T-helper 2 cell treated with Interferon-gamma antibody and Interleukin-4, amounts not matched to agents 100 ng/mL and 5 ng/mL, for 36 hours (primary cell): ENCODE measurements around the gene PLXNB3. TPM values are rescaled to one million over a fixed set of nuclear protein-coding genes. Genes with fewer than 3 reads are reported as not detected.

Experiments
- intact Hi-C: fragments of 100-400 bp; cut with micrococcal nuclease; formaldehyde crosslinking; loops from one replicate; pipeline ENCODE4 v1.15.1; 2023
- total RNA-seq: library from RNA; stranded (reverse); gene quantifications from 2 replicates; pipeline ENCODE4 v1.2.3, GENCODE V29; 2022

Gene PLXNB3
- total RNA-seq, 1 donor from 2014 or later, result 1.2 TPM

- intact Hi-C loops, result no loop called here
These were observed 13.8 kb upstream of the PLXNB3 start for GRCh38 chrX:153750127-153750774.

DNA sequence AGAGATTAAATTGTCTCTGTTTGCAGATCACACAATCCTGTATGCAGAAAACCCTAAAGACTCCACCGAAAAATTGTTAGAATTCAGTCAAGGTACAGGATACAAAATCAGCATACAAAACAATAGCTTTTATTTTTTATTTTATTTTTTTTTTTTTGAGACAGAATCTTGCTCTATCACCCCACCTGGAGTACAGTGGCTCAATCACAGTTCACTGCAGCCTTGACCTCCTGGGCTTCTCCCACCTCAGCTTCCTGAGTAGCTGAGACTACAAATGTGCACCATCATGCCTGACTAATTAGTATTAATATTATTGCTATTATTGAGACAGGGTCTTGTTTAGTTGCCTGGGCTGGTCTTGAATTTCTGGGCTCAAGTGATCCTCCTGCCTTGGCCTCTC lies 8.9 kb upstream of the PLXNB3 start:
- intact Hi-C loops, result no loop called here

GRCh38 chrX:153761863-153762262 lies 2.2 kb upstream of the PLXNB3 start:
- intact Hi-C loops, result no loop called here

DNA sequence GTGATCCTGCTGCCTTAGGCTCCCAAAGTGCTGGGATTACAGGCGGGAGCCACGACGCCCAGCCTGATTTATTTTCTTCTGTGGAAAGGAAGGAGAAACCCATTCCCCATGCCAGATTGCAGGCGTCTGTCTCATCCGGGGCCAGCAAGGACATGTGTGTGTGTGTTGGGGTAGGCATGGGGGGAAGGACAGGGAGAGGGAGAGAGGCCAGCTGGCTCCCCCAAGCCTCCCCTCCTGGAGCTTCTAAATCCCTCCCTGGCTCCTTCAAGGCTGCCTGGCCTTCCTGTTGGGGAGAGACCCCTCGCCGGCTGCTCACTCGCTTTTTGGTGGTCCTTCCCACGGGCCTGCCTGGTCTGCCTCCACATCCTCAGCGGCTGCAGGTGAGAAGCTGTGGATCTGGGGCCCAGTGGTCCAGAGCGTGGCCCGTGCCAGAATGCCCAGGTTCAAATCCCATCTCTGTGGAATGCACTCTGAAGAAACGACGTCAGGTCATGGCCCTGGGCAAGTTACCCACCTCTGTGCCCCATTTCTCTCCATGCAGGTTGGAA lies 1.3 kb upstream of the PLXNB3 start:
- intact Hi-C loops, result no loop called here

DNA sequence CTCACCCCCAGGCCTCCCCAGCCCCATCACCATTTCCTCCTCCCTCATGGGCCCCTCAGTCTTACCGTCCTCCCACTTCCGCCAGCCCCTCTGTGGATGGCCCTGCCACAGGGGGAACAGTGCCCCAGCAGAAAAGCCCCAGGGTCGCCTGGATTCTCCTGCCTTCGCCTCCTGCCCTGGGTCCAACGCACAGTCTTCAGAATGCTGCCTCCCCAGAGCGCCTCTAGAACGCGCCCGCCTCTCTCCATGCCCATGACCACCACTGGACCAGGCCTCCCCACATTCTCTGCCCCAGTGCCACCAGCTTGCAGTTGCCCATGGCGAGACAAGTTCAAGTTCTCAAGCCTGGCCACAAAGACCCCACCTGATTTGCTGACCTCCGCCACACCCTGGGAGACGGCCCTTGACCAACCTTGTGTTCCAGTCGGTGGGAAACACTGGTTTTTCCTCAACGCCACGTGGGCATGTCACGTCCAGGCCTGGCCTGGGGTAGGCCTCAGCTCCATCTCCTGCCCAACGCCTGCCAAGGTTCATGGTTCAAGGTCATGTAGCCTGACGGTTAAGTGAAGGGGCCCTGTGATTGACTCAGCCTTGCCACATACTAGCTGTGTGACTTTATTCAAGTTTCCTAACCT lies 634 bp upstream of the PLXNB3 start:
- intact Hi-C loops, result no loop called here

DNA sequence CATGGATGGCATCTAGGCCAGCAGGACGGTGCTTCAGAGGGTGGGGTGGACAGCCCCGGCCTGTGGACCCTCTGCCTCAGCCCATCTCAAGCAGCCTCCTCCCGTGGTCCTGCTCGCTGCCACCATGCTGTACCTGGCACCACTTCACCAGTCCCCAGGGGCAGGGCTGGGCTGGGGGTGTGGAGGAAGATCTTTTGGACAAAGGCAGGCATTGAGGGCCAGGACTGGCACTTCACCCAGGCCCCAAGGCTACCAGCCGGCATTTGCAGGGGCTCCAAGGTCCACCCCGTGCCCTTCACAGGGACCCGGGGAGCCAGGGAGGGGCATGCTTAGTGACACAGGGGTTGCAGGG lies 713 bp downstream of the PLXNB3 start:
- intact Hi-C loops, result loop anchor here (1.0 kb wide), 2 partner anchors 183 to 189 kb away; no protein-coding TSS in a partner anchor

- intact Hi-C loops, result no loop called here
These were observed 1.4 kb downstream of the PLXNB3 start for GRCh38 chrX:153765138-153766079.

GRCh38 chrX:153766098-153766817 lies 2.2 kb downstream of the PLXNB3 start:
- intact Hi-C loops, result no loop called here

DNA sequence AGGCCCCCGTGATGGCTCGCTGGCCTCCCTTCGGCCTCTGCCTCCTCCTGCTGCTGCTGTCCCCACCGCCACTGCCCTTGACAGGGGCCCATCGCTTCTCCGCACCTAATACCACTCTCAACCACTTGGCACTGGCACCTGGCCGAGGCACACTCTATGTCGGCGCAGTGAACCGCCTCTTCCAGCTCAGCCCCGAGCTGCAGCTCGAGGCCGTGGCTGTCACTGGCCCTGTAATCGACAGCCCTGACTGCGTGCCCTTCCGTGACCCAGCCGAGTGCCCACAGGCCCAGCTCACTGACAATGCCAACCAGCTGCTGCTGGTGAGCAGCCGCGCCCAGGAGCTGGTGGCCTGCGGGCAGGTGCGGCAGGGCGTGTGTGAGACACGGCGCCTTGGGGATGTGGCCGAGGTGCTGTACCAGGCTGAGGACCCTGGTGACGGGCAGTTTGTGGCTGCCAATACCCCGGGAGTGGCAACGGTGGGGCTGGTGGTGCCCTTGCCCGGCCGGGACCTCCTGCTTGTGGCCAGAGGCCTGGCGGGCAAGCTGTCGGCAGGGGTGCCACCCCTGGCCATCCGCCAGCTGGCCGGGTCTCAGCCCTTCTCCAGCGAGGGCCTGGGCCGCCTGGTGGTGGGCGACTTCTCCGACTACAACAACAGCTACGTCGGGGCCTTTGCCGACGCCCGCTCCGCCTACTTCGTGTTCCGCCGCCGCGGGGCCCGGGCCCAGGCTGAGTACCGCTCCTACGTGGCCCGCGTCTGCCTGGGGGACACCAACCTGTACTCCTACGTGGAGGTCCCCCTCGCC lies 3.0 kb downstream of the PLXNB3 start:
- intact Hi-C loops, result no loop called here

GRCh38 chrX:153767674-153768055 lies 3.6 kb downstream of the PLXNB3 start:
- intact Hi-C loops, result no loop called here

DNA sequence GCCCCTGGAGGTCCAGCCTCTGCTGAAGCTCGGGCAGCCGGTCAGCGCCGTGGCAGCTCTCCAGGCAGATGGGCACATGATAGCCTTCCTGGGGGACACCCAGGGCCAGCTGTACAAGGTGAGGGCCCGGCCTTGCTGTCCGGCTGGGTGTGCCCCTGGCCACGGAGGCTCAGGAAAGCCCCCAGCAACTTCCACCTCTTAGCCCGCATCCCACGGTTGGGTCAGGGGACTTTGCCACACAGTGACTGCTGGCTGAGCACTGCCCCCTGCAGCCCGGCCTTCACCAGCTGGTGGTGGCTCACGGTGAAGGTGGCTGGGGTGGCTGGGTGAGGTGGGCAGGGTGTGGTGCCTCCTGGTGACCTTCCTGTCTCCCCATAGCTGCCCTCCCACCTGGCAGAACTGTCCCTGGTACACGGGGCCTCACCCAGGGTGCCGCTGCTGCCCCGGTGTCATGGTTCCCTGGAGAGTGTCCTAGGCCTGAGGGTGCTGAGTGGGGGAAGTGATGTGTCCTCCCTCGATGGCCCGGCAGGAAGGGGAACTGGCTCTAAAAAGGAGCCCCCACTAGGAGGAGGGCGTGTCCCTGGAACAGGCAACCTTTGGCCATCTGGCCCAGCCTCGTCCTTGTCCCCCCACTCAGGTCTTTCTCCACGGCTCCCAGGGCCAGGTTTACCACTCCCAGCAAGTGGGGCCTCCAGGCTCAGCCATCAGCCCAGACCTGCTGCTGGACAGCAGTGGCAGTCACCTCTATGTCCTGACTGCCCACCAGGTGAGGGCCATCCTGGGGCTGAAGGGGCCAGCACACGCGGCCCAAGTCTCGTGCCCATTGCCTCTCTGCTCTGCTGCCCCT lies 4.5 kb downstream of the PLXNB3 start:
- intact Hi-C loops, result no loop called here

GRCh38 chrX:153769158-153769864 lies 5.3 kb downstream of the PLXNB3 start:
- intact Hi-C loops, result no loop called here

DNA sequence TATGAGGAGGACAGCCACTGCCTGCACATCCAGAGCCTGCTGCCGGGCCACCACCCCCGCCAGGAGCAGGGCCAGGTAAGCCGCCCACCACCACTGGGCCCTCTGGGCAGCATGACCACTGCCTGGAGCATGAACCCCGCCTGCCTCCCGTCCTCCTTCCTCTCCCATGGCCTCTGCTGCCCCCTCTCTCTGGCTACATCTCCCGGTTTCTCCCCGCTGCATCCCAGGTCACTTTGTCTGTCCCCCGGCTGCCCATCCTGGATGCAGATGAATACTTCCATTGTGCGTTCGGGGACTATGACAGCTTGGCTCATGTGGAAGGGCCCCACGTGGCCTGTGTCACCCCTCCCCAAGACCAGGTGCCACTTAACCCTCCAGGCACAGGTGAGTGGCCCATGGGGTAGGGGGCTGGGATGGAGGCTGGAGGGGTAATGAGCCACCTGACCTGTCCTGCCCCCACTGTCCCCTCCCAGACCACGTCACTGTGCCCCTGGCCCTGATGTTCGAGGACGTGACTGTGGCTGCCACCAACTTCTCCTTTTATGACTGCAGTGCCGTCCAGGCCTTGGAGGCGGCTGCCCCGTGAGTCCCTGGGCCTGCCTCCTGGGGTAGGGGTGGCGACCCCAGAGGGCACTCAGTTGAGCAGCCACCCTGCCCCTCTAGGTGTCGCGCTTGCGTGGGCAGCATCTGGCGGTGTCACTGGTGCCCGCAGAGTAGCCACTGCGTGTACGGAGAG lies 6.0 kb downstream of the PLXNB3 start:
- intact Hi-C loops, result no loop called here

GRCh38 chrX:153770601-153771414 lies 6.8 kb downstream of the PLXNB3 start:
- intact Hi-C loops, result no loop called here

DNA sequence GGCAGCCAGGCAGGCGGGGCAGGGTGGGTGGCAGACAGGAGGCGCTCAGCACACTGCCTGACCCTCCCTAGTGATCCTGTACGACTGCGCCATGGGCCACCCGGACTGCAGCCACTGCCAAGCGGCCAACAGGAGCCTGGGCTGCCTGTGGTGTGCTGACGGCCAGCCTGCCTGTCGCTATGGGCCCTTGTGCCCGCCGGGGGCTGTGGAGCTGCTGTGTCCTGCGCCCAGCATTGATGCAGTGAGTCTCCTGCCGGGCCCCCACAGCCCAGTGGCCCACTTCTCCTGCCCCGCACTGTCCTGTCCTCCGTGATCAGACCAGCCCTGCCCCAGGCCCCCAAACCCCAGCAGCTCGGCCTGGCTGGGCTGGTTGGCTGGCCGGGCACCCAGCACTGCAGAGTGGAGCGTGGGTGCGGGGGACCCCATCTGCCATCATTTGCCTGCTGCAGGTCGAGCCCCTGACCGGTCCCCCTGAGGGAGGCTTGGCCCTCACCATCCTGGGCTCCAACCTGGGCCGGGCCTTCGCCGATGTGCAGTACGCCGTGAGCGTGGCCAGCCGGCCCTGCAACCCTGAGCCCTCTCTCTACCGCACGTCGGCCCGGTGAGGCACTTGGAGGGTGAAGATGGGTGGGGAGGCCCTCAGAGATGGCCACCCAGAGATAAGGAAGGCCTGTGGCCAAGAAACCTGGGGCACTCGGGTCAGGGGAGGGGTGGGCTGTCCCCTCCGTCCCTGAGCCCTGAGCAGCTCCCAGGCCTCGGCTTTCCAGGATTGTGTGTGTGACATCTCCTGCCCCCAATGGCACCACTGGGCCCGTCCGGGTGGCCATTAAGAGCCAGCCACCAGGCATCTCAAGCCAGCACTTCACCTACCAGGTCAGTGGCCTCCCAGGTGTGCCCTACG lies 7.6 kb downstream of the PLXNB3 start:
- intact Hi-C loops, result no loop called here
